Transverse colon (tissue), 4 donors: ENCODE results near the gene TRPM2. TPM values are rescaled to one million over a fixed set of nuclear protein-coding genes. Genes with fewer than 3 reads are reported as not detected.

Experiments used
- DNase-seq: peaks from one replicate; pipeline ENCODE4 v3.0.0-alpha.2; 2019
- H3K27ac ChIP-seq, 4 donors: fragments of 200-600 bp; sonication (generic); 2 replicates each; pipeline ENCODE4 v1.5.1; 2016 to 2018; ENCODE audit warnings: inconsistent platforms in 4 of 4
- H3K27me3 ChIP-seq: fragments of 200-600 bp; sonication (generic); 2 replicates; pipeline ENCODE4 v1.5.1; 2017; ENCODE audit warnings: inconsistent platforms
- H3K36me3 ChIP-seq, 4 donors: fragments of 200-600 bp; sonication (generic); 2 replicates each; pipeline ENCODE4 v1.5.1; 2017 to 2019; ENCODE audit warnings: inconsistent platforms in 4 of 4
- H3K4me1 ChIP-seq, 4 donors: fragments of 200-600 bp; sonication (generic); 2 replicates each; pipeline ENCODE4 v1.5.1; 2017 to 2020; ENCODE audit warnings: inconsistent platforms in 4 of 4
- H3K4me3 ChIP-seq, 4 donors: fragments of 200-600 bp; sonication (generic); 1 replicate in 1 of 4; 2 replicates in 3 of 4; pipeline versions ENCODE4 v1.5.1 to v1.6.1; 2017 to 2019; ENCODE audit warnings: inconsistent platforms in 4 of 4
- H3K9me3 ChIP-seq, 2 donors: fragments of 200-600 bp; sonication (generic); 2 replicates each; pipeline ENCODE4 v1.5.1; 2017 to 2019; ENCODE audit warnings: inconsistent platforms in 2 of 2
- CTCF ChIP-seq, 5 experiments: fragments of 200-600 bp in 3 of 5; fragments of 450-650 bp in 2 of 5; sonication (generic) in 3 of 5; IDR thresholded peaks; 1 replicate in 2 of 5; 2 replicates in 3 of 5; pipeline ENCODE4 v1.5.1; 2016 to 2017; ENCODE audit warnings: antibody characterized with exemption in 5 of 5, inconsistent platforms in 3 of 5, mild to moderate bottlenecking in 2 of 5, moderate library complexity in 1 of 5
- EP300 ChIP-seq: sonication (generic); formaldehyde crosslinking; IDR thresholded peaks from one replicate; pipeline ENCODE4 v1.6.1; 2017; ENCODE audit warnings: antibody characterized with exemption, low read depth
- POLR2A ChIP-seq: fragments of 450-650 bp; IDR thresholded peaks from one replicate; pipeline ENCODE4 v1.6.1; 2016; ENCODE audit warnings: antibody characterized with exemption, mild to moderate bottlenecking, moderate library complexity
- POLR2AphosphoS5 ChIP-seq, 3 donors: sonication (generic); formaldehyde crosslinking; IDR thresholded peaks; one replicate each; pipeline ENCODE4 v1.6.1; 2016; ENCODE audit warnings: antibody characterized with exemption in 3 of 3
- WGBS, 2 donors: methylation state at CpG; one replicate each; pipeline ENCODE4 v1.1.5; 2018; ENCODE audit warnings: low coverage in 1 of 2; 5-methylcytosine and 5-hydroxymethylcytosine counted together
- in situ Hi-C, 4 donors: fragments of 200-750 bp; cut with MboI; loops; one replicate each; pipeline versions ENCODE4 v1.15.0 to v1.15.1; 2017; ENCODE audit warnings: low sequenced_read_pairs in 3 of 4, low pct_ligation_motif_present in 1 of 4, low pct_unique_long_range_greater_than_20kb in 1 of 4
- intact Hi-C: fragments of 100-400 bp; cut with DNase I; formaldehyde crosslinking; loops from one replicate; pipeline ENCODE4 v1.15.1; 2023; ENCODE audit warnings: low total_unique reads
- total RNA-seq, 4 donors: library from RNA; depleted of rRNA; stranded (reverse); fragments of >200 nt; gene quantifications; one replicate each; pipeline ENCODE4 v1.1.0, GENCODE V29; 2016

The TRPM2 gene
- total RNA-seq, 4 donors from 2014 or later, result 2.3 to 2.9 (median 2.6) TPM; not detected in 1

- no peak overlapping the region for H3K27ac ChIP-seq
- no peaks in the 10 kb centered on the region for H3K27me3 ChIP-seq
- H3K36me3 ChIP-seq, result peaks cover 0 to 39% (median 9%) of the 10 kb centered on the region in 4 donors
- no peak for TF ChIP-seq POLR2A
- no peak for TF ChIP-seq POLR2AphosphoS5 (IDR thresholded peaks at IDR 0.05)
- TF ChIP-seq EP300, result no peak
- TF ChIP-seq CTCF (IDR thresholded peaks at IDR 0.05), result no peak
- H3K4me3 ChIP-seq, result no peak overlapping the region
- H3K4me1 ChIP-seq, result no peaks in the 10 kb centered on the region
- DNase-seq, result no peak
- H3K9me3 ChIP-seq, result no peaks in the 10 kb centered on the region
- intact Hi-C loops, result no loop called here
- in situ Hi-C loops, result no loop called here
- WGBS, 2 donors, result 96% methylated on average over 13 of the region's 13 CpGs; no CpG with 5 or more reads in 1 of the 2 donors
Observed at GRCh38 chr21:44313451-44313850, 40.0 kb upstream of the TRPM2 start.

GRCh38 chr21:44314128-44314527 lies 39.3 kb upstream of the TRPM2 start:
- 90% methylated on average over 6 of the region's 15 CpGs; no CpG with 5 or more reads in 1 of the 2 donors for WGBS, 2 donors
- no peak for DNase-seq
- H3K4me1 ChIP-seq, result no peaks in the 10 kb centered on the region
- H3K4me3 ChIP-seq, result no peak overlapping the region
- in situ Hi-C loops, result no loop called here
- H3K27me3 ChIP-seq, result no peaks in the 10 kb centered on the region
- no peak overlapping the region for H3K27ac ChIP-seq
- H3K9me3 ChIP-seq, result no peaks in the 10 kb centered on the region
- TF ChIP-seq EP300 (no peak), POLR2A (no peak), POLR2AphosphoS5 (IDR thresholded peaks at IDR 0.05) (no peak), CTCF (IDR thresholded peaks at IDR 0.05) (no peak)
- H3K36me3 ChIP-seq, result peaks cover 0 to 39% (median 9%) of the 10 kb centered on the region in 4 donors
- intact Hi-C loops, result no loop called here

GRCh38 chr21:44314561-44314960 lies 38.9 kb upstream of the TRPM2 start:
- DNase-seq, result no peak
- Histone ChIP-seq H3K27ac (no peak overlapping the region), H3K36me3 (peaks cover 0 to 39% (median 9%) of the 10 kb centered on the region in 4 donors), H3K27me3 (no peaks in the 10 kb centered on the region), H3K4me3 (no peak overlapping the region), H3K9me3 (no peaks in the 10 kb centered on the region), H3K4me1 (no peaks in the 10 kb centered on the region)
- WGBS, 2 donors, result 94% methylated on average over 9 of the region's 11 CpGs; no CpG with 5 or more reads in 1 of the 2 donors
- TF ChIP-seq CTCF (IDR thresholded peaks at IDR 0.05), result no peak
- TF ChIP-seq POLR2AphosphoS5 (IDR thresholded peaks at IDR 0.05), result no peak
- no peak for TF ChIP-seq EP300
- no peak for TF ChIP-seq POLR2A
- intact Hi-C loops (no loop called here), in situ Hi-C loops (no loop called here)

GRCh38 chr21:44315691-44316203 lies 37.7 kb upstream of the TRPM2 start:
- intact Hi-C loops, result no loop called here
- Histone ChIP-seq H3K27me3 (no peaks in the 10 kb centered on the region), H3K27ac (no peak overlapping the region), H3K9me3 (no peaks in the 10 kb centered on the region), H3K4me1 (no peaks in the 10 kb centered on the region), H3K4me3 (no peak overlapping the region), H3K36me3 (peaks cover 0 to 35% (median 9%) of the 10 kb centered on the region in 4 donors)
- TF ChIP-seq POLR2A, result no peak
- no peak for TF ChIP-seq CTCF (IDR thresholded peaks at IDR 0.05)
- TF ChIP-seq EP300, result no peak
- 87% methylated on average over 15 of the region's 16 CpGs; no CpG with 5 or more reads in 1 of the 2 donors for WGBS, 2 donors
- in situ Hi-C loops, result no loop called here
- no peak for DNase-seq
